PC-9 (cell line): ENCODE results near the gene M1AP.

Experiments
- EZH2 ChIP-seq: fragments of 200-600 bp; sonication (generic); IDR thresholded peaks from 2 replicates; pipeline ENCODE4 v1.8.0; 2017; ENCODE audit warnings: antibody characterized with exemption, low read depth
- TF ChIP-seq, protein P1 (sequence below): fragments of 200-600 bp; sonication (generic); conservative IDR thresholded peaks from 2 replicates; pipeline ENCODE4 v1.6.1; 2017; ENCODE audit warnings: mixed run types, antibody characterized with exemption, mild to moderate bottlenecking, moderate library complexity

DNA sequence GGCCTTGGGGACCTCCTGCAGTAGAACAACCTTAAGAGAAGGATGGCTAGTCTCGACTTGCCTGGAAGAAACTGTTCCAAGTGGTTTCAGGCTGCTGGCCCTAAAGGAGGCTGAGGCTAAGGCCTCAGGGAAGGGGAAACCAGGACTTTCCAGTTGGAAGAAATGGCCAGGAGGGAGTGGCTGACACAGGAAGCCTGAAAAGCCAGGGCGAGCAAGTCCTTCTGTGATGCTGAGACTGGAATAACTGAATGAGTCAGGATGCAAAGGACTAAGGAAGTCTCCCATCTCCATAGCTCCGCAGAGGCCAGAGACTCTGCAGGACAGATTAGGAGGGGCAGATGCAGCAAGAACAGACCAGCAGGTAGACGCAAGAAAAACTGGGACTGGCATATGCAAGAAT, 111.0 kb downstream of the M1AP start:
- TF ChIP-seq, protein P1, sequence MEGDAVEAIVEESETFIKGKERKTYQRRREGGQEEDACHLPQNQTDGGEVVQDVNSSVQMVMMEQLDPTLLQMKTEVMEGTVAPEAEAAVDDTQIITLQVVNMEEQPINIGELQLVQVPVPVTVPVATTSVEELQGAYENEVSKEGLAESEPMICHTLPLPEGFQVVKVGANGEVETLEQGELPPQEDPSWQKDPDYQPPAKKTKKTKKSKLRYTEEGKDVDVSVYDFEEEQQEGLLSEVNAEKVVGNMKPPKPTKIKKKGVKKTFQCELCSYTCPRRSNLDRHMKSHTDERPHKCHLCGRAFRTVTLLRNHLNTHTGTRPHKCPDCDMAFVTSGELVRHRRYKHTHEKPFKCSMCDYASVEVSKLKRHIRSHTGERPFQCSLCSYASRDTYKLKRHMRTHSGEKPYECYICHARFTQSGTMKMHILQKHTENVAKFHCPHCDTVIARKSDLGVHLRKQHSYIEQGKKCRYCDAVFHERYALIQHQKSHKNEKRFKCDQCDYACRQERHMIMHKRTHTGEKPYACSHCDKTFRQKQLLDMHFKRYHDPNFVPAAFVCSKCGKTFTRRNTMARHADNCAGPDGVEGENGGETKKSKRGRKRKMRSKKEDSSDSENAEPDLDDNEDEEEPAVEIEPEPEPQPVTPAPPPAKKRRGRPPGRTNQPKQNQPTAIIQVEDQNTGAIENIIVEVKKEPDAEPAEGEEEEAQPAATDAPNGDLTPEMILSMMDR, result no peak
- no peak for TF ChIP-seq EZH2
